22Rv1 (cell line): Measurements from ENCODE around the gene WDFY4.

ENCODE experiments used
- H3K27ac ChIP-seq: fragments of 450-650 bp; 2 replicates; pipeline ENCODE4 v1.5.1; 2017
- ZFX ChIP-seq: fragments of 450-650 bp; IDR thresholded peaks from 2 replicates; pipeline ENCODE4 v1.6.1; 2017; ENCODE audit warnings: antibody characterized with exemption, borderline replicate concordance
- TF ChIP-seq, protein P1 (sequence below): fragments of 450-650 bp; IDR thresholded peaks from 2 replicates; pipeline ENCODE4 v1.5.1; 2017; ENCODE audit warnings: mild to moderate bottlenecking

The WDFY4 gene

DNA sequence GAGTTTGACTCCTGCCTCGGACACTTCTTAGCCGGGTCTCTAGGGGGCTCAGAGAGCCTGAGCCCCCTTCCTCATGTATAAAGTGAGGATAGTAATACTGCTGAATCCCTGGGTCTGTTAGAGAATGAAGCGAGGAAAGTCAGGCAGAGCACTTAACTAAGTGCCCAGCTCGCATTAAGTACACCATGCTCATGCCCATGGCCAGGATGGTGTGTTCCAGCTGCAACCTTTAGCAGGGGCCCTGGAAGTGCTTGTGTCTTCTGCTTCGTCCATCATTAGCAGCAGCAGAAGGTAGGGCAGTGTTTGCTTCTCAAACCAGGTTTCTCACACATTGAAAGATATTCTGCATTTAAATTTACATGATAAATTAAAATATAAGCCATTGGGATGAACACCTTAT is 27.3 kb upstream of the WDFY4 start:
- no peak overlapping the region for H3K27ac ChIP-seq
- TF ChIP-seq, protein P1, sequence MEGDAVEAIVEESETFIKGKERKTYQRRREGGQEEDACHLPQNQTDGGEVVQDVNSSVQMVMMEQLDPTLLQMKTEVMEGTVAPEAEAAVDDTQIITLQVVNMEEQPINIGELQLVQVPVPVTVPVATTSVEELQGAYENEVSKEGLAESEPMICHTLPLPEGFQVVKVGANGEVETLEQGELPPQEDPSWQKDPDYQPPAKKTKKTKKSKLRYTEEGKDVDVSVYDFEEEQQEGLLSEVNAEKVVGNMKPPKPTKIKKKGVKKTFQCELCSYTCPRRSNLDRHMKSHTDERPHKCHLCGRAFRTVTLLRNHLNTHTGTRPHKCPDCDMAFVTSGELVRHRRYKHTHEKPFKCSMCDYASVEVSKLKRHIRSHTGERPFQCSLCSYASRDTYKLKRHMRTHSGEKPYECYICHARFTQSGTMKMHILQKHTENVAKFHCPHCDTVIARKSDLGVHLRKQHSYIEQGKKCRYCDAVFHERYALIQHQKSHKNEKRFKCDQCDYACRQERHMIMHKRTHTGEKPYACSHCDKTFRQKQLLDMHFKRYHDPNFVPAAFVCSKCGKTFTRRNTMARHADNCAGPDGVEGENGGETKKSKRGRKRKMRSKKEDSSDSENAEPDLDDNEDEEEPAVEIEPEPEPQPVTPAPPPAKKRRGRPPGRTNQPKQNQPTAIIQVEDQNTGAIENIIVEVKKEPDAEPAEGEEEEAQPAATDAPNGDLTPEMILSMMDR, result no peak
- TF ChIP-seq ZFX, result no peak

DNA sequence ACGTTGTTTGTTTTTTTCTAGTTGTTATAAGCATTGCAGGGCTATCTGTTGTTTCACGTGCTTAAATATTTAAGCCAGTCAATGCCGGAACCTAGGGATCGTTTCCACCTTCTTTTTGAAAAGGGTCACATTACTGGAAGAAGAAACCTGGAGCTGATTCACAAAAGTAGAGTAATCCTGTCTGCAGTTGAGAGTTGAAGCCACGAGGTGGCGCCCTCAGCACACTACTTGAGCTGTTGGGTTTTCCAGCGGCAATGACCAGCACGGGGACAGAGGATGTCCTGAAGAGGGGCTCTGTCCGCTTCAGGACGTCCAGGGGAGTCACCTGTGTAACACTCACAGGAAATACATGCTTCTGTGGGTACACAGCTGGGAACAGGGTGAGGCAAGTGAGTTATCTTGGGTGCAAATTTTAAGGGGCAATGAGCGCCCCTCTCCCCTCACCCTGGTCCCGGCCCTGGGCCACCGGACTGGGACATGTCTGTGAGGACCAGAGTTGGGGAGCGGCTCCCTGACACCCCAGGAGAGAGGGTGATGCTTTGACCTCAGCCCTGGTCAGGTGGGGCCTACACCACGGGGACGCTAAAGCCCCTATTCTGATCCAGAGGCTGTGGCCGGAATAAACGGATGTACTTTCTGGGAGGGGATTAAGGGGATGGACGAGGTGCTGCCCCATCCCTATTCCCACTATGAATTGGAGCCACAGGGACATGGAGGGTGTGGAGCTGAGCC is 26.3 kb upstream of the WDFY4 start:
- TF ChIP-seq, protein P1, result peak; percentile 90
- no peak for TF ChIP-seq ZFX
- no peak overlapping the region for H3K27ac ChIP-seq

DNA sequence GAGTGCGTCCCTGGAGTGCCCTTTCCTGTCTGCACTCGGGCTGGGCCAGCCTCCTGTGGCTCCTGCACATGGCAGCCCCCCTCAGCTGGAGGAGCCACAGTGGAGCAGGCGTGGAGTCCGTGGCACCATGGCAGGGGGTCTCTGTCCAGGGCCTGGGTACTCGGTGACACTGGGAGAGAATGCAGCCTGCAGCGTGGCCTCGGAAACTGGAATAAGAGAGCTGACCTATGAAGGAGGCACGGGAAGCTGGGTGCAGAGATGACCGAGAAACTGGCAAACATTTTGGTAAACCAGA is 25.8 kb upstream of the WDFY4 start:
- TF ChIP-seq, protein P1, result no peak
- TF ChIP-seq ZFX, result no peak
- H3K27ac ChIP-seq, result no peak overlapping the region

DNA sequence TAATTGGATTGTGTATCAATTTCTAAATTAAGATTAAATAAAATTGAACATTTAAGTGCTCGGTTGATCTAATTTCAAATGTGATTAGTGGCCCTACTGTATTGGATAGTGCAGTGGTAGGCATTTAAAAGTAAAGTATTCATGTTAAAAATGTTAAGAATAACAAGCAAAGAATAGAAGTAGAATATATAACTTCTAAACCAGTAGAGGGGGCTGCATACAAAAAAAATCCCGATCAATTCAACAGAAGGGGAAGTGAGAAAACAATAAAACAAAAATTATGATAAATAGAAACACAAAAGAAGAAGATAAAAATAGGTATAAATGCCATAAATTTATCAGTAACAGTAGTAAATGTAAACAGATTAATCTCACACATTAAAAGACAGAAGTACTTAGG is 24.9 kb upstream of the WDFY4 start:
- TF ChIP-seq, protein P1, result peak; percentile 27
- TF ChIP-seq ZFX, result no peak

DNA sequence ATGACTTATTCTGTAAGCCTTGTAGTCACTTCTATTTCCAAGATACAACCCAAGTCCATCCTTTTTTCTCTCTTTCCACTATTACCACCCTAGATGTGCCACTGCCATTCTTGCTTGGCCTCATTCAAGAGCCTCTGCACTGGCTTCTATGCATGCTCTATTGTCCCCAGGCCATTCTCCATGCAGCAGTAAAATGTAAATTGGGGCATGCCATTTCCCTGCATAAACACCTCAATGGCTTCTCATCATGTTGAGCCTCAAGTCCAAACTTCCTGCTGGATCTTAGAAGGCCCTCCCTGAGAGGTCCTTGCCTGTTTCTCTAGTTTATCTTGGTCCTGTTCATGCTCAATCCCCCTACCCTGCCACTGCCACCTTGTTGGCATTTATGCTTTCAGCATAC is 23.2 kb upstream of the WDFY4 start:
- TF ChIP-seq, protein P1, result no peak
- TF ChIP-seq ZFX, result no peak
- H3K27ac ChIP-seq, result no peak overlapping the region

More for the DNA sequence above, 24.9 kb upstream of the WDFY4 start:
- H3K27ac ChIP-seq, result no peak overlapping the region

DNA sequence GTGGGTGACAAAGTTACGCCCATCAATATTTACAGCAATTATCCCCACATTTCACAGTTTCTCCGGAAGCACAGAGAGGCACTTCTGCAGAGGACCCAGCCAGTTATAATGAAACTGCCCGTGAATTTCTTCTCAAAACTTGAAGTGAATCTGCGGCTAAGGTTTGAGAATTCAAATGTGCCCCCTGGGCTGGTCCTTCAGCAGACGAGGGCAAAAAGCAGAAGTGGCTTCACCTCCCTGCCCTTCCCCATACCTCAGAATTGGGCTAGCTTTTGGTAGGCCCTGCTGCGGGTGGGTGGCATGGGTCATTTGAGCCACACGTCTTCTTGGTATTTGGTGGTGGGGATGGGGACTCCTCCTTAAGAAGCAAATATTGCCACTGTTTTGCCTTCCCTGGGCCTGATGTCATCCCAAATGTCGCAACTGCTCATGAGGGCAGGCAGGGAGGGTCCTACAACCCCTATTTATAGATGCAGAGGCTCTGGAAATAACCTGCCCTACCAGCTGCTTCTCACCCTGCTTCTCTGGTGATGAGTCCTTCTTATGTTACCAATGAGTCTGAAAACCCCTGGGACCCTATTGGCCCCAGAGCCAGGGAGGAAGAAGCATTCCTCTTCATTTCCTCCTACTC is 16.6 kb upstream of the WDFY4 start:
- H3K27ac ChIP-seq, result no peak overlapping the region
- TF ChIP-seq ZFX, result no peak
- TF ChIP-seq, protein P1, result no peak
